PC-3 (cell line): ENCODE data around the gene C16orf92. TPM values are rescaled to one million over a fixed set of nuclear protein-coding genes. Genes with fewer than 3 reads are reported as not detected.

Experiments used
- ATAC-seq: fragments of 200-7000 bp; cut with Tn5 transposase; 2 replicates; pipeline ENCODE4 v1.9.1; 2020; ENCODE audit warnings: mild to moderate bottlenecking, moderate library complexity
- BruUV-seq: library from RNA; stranded (reverse); fragments of 400-500 nt; replicated peaks from 2 replicates; lab custom pipeline; 2021; lab: Mats Ljungman, UMichigan
- CTCF ChIA-PET: fragments of 300-600 bp; sonication (Branson Sonifier 250); formaldehyde crosslinking; loops from one replicate; lab custom pipeline; 2022; ENCODE audit warnings: antibody characterized with exemption; lab: Charles Lee
- POLR2A ChIA-PET: fragments of 300-600 bp; sonication (Branson Sonifier 250); formaldehyde crosslinking; loops from one replicate; lab custom pipeline; 2022; ENCODE audit warnings: antibody characterized with exemption; ENCODE audit not compliant: unreplicated experiment; lab: Charles Lee
- DNase-seq: peaks from one replicate; pipeline ENCODE4 v3.0.0-alpha.2; 2015
- H2AFZ ChIP-seq: fragments of 300-600 bp; sonication (generic); 2 replicates; pipeline ENCODE4 v1.6.0; 2016; ENCODE audit warnings: antibody characterized with exemption, low read length
- H3F3A ChIP-seq: fragments of 300-600 bp; sonication (generic); one replicate; pipeline ENCODE4 v1.6.0; 2017; ENCODE audit warnings: antibody characterized with exemption, low read length, control low read depth, mild to moderate bottlenecking; ENCODE audit not compliant: unreplicated experiment
- H3K27ac ChIP-seq: fragments of 300-600 bp; sonication (generic); 2 replicates; pipeline ENCODE4 v1.5.1; 2016; ENCODE audit warnings: mild to moderate bottlenecking, low read length
- H3K27me3 ChIP-seq: fragments of 300-600 bp; sonication (generic); 2 replicates; pipeline ENCODE4 v1.6.1; 2016; ENCODE audit warnings: low read length, mixed read lengths
- H3K36me3 ChIP-seq: fragments of 300-600 bp; sonication (generic); 2 replicates; pipeline ENCODE4 v1.6.1; 2016; ENCODE audit warnings: low read depth, mixed run types, low read length, mixed read lengths
- H3K4me1 ChIP-seq: fragments of 300-600 bp; sonication (generic); 2 replicates; pipeline ENCODE4 v1.5.1; 2016; ENCODE audit warnings: low read length; ENCODE audit not compliant: insufficient read depth
- H3K4me2 ChIP-seq: fragments of 300-600 bp; sonication (generic); 2 replicates; pipeline ENCODE4 v1.6.0; 2016; ENCODE audit warnings: low read length
- H3K4me3 ChIP-seq: fragments of 300-600 bp; sonication (generic); 2 replicates; pipeline ENCODE4 v1.5.1; 2016; ENCODE audit warnings: mild to moderate bottlenecking, low read length, mixed read lengths
- H3K79me2 ChIP-seq: fragments of 300-600 bp; sonication (generic); 2 replicates; pipeline ENCODE4 v1.6.1; 2017; ENCODE audit warnings: low read length, mixed read lengths
- H3K9ac ChIP-seq: fragments of 300-600 bp; sonication (generic); 2 replicates; pipeline ENCODE4 v1.6.0; 2016; ENCODE audit warnings: mild to moderate bottlenecking, low read length
- H3K9me2 ChIP-seq: fragments of 300-600 bp; sonication (generic); replicated peaks from 2 replicates; pipeline ENCODE4 v1.6.1; 2016; ENCODE audit warnings: mixed run types, low read length, mixed read lengths
- H3K9me3 ChIP-seq: fragments of 300-600 bp; sonication (generic); 2 replicates; pipeline ENCODE4 v1.6.1; 2016; ENCODE audit warnings: low read length, mixed read lengths
- H4K20me1 ChIP-seq: fragments of 300-600 bp; sonication (generic); 2 replicates; pipeline ENCODE4 v1.6.1; 2016; ENCODE audit warnings: low read length, mixed read lengths
- CTCF ChIP-seq: fragments of 300-600 bp; sonication (generic); conservative IDR thresholded peaks from 2 replicates; pipeline ENCODE4 v1.5.1; 2017; ENCODE audit warnings: antibody characterized with exemption, low read depth, mild to moderate bottlenecking, low read length
- EZH2 ChIP-seq: fragments of 300-600 bp; sonication (generic); IDR thresholded peaks from one replicate; pipeline ENCODE4 v1.6.1; 2017; ENCODE audit warnings: antibody characterized with exemption, mild to moderate bottlenecking, low read length; ENCODE audit not compliant: unreplicated experiment
- EZH2phosphoT487 ChIP-seq: fragments of 300-600 bp; sonication (generic); IDR thresholded peaks from 2 replicates; pipeline ENCODE4 v1.6.1; 2018; ENCODE audit warnings: mild to moderate bottlenecking, antibody characterized with exemption, low read length, borderline replicate concordance
- intact Hi-C: fragments of 100-400 bp; cut with micrococcal nuclease; formaldehyde crosslinking; loops from 2 replicates; pipeline ENCODE4 v1.9.0; 2023
- total RNA-seq: library from RNA; depleted of rRNA; stranded (reverse); fragments of >200 nt; gene quantifications from 2 replicates; pipeline ENCODE4 v1.2.3, GENCODE V29; 2014

C16orf92 gene
- total RNA-seq, 1 experiment from 2014 or later, result not detected

DNA sequence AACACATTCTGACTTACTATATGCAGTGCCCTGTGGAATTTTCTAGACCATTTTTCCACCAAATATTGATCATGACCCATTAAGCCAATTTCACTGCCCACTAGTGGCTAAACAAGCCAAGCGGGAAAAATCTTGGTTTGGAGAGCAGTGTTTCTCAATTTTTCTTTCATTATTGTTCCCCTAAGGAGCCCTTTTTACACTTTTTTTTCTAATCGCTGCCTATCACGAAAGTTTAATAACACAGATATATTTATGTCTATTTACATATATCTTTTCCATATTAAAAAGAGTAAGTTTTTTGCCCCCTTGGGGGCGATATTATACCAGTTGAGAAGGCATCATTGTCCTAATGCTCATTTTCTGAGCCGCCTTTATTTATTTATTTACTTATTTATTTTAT is 18.8 kb downstream of the C16orf92 start:
- Histone ChIP-seq H3K4me1 (no peaks in the 10 kb centered on the region), H3K4me2 (0 out of 2 replicates have a peak overlapping the region, but pooled peaks have one; percentile 28), H3K79me2 (no peaks in the 10 kb centered on the region), H3K36me3 (no peaks in the 10 kb centered on the region), H3K4me3 (no peak overlapping the region), H2AFZ (0 out of 2 replicates have a peak overlapping the region, but pooled peaks have one; percentile 48), H3K9ac (no peak overlapping the region), H3F3A (no peaks in the 10 kb centered on the region), H3K27ac (no peak overlapping the region), H3K9me2 (no peaks in the 10 kb centered on the region), H4K20me1 (no peaks in the 10 kb centered on the region), H3K9me3 (no peaks in the 10 kb centered on the region), H3K27me3 (no peaks in the 10 kb centered on the region)
- DNase-seq, result peak; percentile 67
- intact Hi-C loops, result no loop called here
- CTCF ChIA-PET, result no interaction called here
- POLR2A ChIA-PET, result no interaction called here
- no TSS peak for BruUV-seq
- no peak for ATAC-seq
- TF ChIP-seq EZH2phosphoT487 (no peak), EZH2 (no peak), CTCF (peak; percentile 52)

DNA sequence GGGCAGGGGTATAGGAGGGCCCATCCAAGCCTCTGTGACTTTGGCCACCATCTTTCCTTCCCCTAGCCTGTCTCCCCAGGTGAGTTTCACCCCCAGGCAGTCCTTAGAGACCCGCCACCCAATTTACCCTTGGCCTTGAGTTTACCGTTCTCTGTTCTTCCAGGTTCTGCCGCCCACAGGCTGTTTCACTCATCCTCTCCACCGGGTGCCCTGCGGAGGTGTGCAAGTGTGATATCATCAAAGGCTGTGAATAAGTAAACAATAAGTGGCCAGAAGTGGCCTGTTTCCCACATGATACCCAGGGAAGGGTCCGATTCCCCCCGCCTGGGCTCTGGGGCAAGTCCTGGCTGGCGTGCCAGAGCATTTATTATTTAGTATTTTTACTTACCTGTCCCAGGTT is 23.2 kb downstream of the C16orf92 start:
- H3K27ac ChIP-seq, result no peak overlapping the region
- H3K27me3 ChIP-seq, result no peaks in the 10 kb centered on the region
- no peaks in the 10 kb centered on the region for H3K79me2 ChIP-seq
- H3K4me3 ChIP-seq, result no peak overlapping the region
- no peaks in the 10 kb centered on the region for H3K9me2 ChIP-seq
- TF ChIP-seq EZH2 (no peak), EZH2phosphoT487 (no peak), CTCF (no peak)
- no TSS peak for BruUV-seq
- no peaks in the 10 kb centered on the region for H3K36me3 ChIP-seq
- no peak overlapping the region for H2AFZ ChIP-seq
- no peaks in the 10 kb centered on the region for H4K20me1 ChIP-seq
- no peak overlapping the region for H3K4me2 ChIP-seq
- no peak for DNase-seq
- no peak for ATAC-seq
- CTCF ChIA-PET, result no interaction called here
- intact Hi-C loops, result no loop called here
- H3K4me1 ChIP-seq, result no peaks in the 10 kb centered on the region
- H3K9me3 ChIP-seq, result no peaks in the 10 kb centered on the region
- POLR2A ChIA-PET, result no interaction called here
- H3F3A ChIP-seq, result no peaks in the 10 kb centered on the region
- no peak overlapping the region for H3K9ac ChIP-seq

DNA sequence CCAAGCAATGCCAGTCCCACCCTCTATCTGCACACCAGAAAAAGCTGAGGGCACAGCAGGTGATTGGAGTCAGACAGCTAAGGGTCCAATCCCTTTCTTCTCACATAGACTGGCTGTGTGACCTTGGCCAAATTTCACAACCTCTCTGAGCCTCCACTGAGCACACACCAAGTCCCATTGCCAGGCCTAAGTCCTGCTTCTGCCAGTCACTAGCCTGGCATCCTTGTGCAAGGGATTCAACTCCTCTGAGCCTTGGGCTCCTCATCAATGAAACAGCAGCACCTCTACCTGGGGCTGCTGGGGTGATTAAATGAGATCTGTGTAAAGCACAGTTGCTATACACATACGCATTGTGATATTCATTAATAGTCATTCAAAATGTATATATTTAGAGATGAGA is 23.6 kb downstream of the C16orf92 start:
- TF ChIP-seq EZH2 (no peak), EZH2phosphoT487 (no peak), CTCF (no peak)
- H3K79me2 ChIP-seq, result no peaks in the 10 kb centered on the region
- H3K27ac ChIP-seq, result no peak overlapping the region
- H3K27me3 ChIP-seq, result no peaks in the 10 kb centered on the region
- DNase-seq, result no peak
- H4K20me1 ChIP-seq, result no peaks in the 10 kb centered on the region
- no peaks in the 10 kb centered on the region for H3K9me3 ChIP-seq
- H3K4me2 ChIP-seq, result no peak overlapping the region
- no peak for ATAC-seq
- 0 out of 2 replicates have a peak, but pooled peaks cover 1% of the 10 kb centered on the region for H3K4me1 ChIP-seq
- H3K4me3 ChIP-seq, result no peak overlapping the region
- intact Hi-C loops, result no loop called here
- no peak overlapping the region for H2AFZ ChIP-seq
- no peaks in the 10 kb centered on the region for H3K36me3 ChIP-seq
- H3F3A ChIP-seq, result no peaks in the 10 kb centered on the region
- ChIA-PET CTCF (no interaction called here), POLR2A (no interaction called here)
- no peaks in the 10 kb centered on the region for H3K9me2 ChIP-seq
- BruUV-seq, result no TSS peak
- no peak overlapping the region for H3K9ac ChIP-seq
